Ishikawa (cell line): Measurements from ENCODE around the gene USP33.

Source experiments
- CREB1 ChIP-seq: IDR thresholded peaks from 2 replicates; pipeline ENCODE4 v1.6.1; 2012; ENCODE audit warnings: low read depth
- TEAD4 ChIP-seq: IDR thresholded peaks from 2 replicates; pipeline ENCODE4 v1.6.1; 2012
- TF ChIP-seq, protein P1 (sequence below): IDR thresholded peaks from 2 replicates; pipeline ENCODE4 v1.6.1; 2012; ENCODE audit warnings: low read depth, mild to moderate bottlenecking
- TF ChIP-seq, protein P2 (sequence below): IDR thresholded peaks from 2 replicates; pipeline ENCODE4 v1.6.1; 2012

DNA sequence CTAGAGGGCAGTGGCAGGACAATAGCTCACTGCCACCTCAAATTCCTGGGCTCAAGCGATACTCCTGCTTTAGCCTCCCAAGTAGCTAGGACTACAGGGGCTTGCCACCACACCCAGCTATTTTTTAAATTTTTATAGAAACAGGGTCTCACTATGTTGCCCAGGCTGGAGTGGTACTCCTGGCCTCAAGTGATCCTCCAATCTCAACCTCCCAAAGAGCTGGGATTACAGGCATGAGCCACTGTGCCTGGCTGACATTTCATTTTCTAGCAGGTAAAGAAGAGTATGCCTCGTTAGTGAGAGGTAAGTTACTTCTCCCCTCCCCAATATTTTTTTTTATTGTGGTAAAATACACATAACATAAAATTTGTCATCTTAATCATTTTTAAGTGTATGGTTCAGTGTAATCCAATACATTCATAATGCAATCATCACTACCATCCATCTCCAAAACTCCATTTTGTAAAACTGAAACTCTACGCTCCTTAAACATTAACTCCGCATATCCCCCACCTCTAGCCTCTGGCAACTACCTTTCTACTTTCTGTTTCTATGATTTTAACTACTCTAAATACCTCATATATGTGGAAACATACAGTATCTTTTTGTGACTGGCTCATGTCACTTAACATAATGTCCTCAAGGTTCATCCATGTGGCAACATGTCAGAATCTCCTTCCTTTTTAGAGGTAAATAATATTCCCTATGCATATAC is 99.6 kb downstream of the USP33 start:
- TF ChIP-seq TEAD4 (no peak), CREB1 (no peak)
- TF ChIP-seq, protein P1, sequence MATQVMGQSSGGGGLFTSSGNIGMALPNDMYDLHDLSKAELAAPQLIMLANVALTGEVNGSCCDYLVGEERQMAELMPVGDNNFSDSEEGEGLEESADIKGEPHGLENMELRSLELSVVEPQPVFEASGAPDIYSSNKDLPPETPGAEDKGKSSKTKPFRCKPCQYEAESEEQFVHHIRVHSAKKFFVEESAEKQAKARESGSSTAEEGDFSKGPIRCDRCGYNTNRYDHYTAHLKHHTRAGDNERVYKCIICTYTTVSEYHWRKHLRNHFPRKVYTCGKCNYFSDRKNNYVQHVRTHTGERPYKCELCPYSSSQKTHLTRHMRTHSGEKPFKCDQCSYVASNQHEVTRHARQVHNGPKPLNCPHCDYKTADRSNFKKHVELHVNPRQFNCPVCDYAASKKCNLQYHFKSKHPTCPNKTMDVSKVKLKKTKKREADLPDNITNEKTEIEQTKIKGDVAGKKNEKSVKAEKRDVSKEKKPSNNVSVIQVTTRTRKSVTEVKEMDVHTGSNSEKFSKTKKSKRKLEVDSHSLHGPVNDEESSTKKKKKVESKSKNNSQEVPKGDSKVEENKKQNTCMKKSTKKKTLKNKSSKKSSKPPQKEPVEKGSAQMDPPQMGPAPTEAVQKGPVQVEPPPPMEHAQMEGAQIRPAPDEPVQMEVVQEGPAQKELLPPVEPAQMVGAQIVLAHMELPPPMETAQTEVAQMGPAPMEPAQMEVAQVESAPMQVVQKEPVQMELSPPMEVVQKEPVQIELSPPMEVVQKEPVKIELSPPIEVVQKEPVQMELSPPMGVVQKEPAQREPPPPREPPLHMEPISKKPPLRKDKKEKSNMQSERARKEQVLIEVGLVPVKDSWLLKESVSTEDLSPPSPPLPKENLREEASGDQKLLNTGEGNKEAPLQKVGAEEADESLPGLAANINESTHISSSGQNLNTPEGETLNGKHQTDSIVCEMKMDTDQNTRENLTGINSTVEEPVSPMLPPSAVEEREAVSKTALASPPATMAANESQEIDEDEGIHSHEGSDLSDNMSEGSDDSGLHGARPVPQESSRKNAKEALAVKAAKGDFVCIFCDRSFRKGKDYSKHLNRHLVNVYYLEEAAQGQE: no peak
- TF ChIP-seq, protein P2, sequence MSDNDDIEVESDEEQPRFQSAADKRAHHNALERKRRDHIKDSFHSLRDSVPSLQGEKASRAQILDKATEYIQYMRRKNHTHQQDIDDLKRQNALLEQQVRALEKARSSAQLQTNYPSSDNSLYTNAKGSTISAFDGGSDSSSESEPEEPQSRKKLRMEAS: no peak
